HuH-7 (cell line): Measurements from ENCODE around the gene MAPK8IP3.
"Not testable (repeated sequence)": the region's sequence is repeated elsewhere in the genome, so short reads cannot be mapped to it uniquely, and the experiment has no call there.

Experiments used
- DNase-seq: peaks from one replicate; pipeline ENCODE4 v3.0.0; 2011; ENCODE audit warnings: low spot score

The MAPK8IP3 gene

GRCh38 chr16:1677942-1678499, 28.0 kb upstream of the MAPK8IP3 start, which contains the start of gene JPT2:
Gene JPT2 (plus strand): TSS chr16:1678279. CDS start chr16:1678313, 34 bp downstream.
- DNase-seq = peak; percentile 91

GRCh38 chr16:1678500-1679098, 27.4 kb upstream of the MAPK8IP3 start:
- DNase-seq = no peak

DNA sequence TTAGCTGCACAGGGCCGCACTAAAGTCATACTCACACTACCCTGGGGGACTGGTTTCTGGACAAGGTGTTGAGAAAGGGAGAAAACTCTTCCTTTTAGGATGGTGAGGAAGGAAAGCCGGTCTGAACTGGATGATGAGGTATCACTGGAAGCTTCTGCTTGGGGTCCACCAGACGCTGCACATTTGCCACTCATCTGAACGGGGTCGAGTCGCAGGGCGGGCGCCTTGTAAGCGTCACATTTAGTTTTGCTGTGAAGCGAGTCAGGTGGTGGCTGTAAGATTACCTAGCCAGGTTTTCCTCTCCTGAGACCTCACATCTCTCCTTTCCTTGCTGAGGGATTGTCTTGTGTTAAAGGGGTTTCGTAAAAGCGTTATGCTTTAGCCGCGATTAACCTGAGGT, 25.6 kb upstream of the MAPK8IP3 start:
- DNase-seq = no peak

- DNase-seq = no peak
Observed at GRCh38 chr16:1681032-1681431, 25.0 kb upstream of the MAPK8IP3 start.

GRCh38 chr16:1687427-1688316, 18.3 kb upstream of the MAPK8IP3 start:
- no peak for DNase-seq

DNA sequence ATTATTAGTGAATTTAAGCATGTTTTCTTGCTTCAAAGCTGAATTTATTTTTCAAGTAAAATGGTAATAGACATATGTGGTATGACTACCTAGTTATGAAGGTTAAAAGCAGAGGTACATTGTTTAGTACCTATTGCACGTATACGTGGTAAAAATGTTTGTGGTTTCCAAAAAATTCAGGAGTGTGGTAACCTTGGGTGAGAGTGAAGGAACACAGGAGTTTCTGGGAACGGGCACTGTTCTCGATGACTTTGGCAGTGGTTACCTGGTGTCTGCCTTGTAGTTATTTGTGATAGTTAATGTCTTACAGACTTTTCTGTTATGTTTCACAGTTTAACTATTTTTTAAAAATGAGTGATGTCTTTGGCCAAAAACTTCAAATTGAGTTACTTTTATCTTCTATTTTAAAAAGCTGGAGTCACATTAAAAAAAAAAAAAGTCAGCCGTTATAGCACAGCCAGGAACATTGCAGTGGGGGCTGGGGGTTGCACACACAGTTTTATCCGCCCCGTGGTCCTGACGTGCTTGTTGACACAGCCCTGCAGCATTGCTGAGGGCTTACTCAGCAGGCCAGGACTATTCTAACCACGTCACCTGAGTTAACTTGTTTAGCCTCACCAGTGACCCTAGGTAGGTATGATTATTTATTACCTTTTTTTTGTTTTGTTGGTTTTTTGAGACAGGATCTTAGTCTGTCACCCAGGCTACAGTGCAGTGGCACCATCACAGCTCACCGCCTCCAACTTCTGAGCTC, 17.0 kb upstream of the MAPK8IP3 start:
- DNase-seq = peak; percentile 57

DNA sequence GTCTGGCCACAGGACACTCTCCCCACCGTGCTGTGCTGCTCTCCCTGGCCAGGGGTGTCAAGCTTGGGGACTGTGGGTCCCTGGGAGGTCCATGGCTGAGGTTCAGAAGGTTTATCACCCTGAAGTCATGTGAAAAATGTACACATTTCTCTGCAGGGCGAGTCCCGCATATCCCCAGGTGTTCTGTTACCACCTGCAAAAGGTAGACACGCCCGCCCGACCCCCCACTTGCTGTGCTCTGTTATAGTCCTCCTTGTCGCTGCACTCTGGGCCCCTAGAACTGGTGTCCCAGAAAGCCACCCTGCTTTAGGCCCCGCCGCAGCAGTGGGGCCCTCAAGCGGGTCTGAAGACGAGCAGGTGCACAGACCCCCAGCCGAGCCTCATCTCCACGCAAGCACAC, 16.1 kb upstream of the MAPK8IP3 start:
- DNase-seq = no peak

GRCh38 chr16:1690810-1691209, 15.2 kb upstream of the MAPK8IP3 start:
- no peak for DNase-seq

- no peak for DNase-seq
Observed at GRCh38 chr16:1691276-1691675, 14.7 kb upstream of the MAPK8IP3 start.

DNA sequence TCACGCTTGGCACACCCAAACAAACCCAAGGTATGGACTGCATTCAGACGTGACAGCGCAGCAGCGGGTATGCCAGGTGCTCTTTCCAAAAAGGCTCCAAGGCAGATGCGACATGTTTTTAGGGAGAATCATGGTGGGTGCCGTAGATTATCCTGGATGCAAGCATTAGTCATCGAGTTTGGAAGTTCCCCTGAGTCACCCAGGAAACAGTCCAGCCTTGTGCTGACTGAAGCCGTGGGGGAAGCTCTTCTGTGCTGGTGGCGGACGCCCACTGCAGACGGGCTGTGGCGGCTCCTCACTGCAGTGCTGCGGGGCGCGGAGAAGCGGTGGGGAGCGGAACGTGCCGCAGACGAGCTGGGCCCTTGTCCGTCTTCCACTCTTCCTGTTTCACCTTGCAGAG, 14.0 kb upstream of the MAPK8IP3 start:
- no peak for DNase-seq

DNA sequence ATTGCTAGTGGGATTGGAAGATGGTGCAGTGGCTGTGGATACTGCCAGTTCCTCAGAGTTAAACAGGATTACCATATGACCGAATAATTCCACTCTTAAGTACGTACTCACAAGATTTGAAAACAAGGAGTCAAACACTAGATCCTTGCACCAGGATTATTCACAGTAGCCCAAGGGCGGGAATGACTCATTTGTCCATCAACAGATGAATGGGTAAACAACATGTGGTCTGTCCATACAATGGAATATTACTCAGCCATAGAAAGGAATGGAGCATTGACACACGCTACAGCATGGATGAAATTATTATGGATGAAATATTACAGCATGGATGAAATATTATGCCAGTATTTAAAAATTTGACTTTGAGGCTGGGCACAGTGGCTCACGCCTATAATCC, 9.1 kb upstream of the MAPK8IP3 start:
- no peak for DNase-seq

- DNase-seq = no peak
Observed at GRCh38 chr16:1698680-1699079, 7.3 kb upstream of the MAPK8IP3 start.

- DNase-seq = no peak
Observed at GRCh38 chr16:1700246-1700645, 5.7 kb upstream of the MAPK8IP3 start.

DNA sequence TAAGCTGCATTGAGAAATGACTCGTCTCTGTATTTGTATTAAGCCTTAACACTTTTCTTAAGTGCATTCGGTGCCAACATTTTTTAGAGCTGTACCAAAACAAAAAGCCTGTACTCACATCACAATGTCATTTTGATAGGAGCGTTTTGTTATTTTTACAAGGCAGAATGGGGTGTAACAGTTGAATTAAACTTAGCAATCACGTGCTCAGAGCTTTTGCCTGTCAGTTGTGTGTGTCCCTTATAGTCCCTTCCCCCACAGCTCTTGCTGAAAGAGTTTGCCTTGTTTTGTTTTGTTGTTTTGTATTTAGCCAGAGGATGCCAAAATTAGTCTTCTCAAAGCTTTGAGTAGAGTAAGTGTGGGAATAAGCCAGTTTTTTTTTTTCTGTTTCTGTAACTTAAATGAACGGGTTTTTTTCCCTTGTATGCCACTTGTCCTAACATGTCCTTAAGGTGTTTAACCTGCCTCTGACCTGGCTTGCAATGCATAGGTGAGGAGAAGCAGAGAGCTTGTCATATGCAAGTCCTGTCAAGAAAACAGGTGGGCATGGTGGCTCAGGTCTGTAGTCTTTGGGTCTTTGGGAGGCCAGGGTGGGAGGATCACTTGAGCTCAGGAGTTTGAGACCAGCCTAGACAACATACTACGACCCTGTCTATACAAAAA, 4.6 kb upstream of the MAPK8IP3 start:
- DNase-seq = no peak

DNA sequence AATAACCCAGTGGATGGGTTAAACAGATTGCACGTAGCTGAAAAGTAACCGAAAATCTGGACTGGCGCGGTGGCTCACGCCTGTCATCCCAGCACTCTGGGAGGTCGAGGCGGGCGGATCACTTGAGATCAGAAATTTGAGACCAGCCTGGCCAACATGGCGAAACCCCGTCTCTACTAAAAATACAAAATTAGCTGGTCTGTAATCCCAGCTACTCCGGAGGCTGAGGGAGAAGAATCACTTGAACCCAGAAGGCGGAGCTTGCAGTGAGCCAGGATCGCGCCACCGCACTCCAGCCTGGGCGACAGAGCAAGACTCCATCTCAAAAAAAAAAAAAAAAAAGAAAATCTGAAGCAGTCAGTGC, 689 bp upstream of the MAPK8IP3 start:
- DNase-seq = not testable (repeated sequence)

GRCh38 chr16:1706386-1707192, 594 bp downstream of the MAPK8IP3 start:
- peak; percentile 58 for DNase-seq

- DNase-seq = no peak
Observed at GRCh38 chr16:1707193-1707790, 1.3 kb downstream of the MAPK8IP3 start.

DNA sequence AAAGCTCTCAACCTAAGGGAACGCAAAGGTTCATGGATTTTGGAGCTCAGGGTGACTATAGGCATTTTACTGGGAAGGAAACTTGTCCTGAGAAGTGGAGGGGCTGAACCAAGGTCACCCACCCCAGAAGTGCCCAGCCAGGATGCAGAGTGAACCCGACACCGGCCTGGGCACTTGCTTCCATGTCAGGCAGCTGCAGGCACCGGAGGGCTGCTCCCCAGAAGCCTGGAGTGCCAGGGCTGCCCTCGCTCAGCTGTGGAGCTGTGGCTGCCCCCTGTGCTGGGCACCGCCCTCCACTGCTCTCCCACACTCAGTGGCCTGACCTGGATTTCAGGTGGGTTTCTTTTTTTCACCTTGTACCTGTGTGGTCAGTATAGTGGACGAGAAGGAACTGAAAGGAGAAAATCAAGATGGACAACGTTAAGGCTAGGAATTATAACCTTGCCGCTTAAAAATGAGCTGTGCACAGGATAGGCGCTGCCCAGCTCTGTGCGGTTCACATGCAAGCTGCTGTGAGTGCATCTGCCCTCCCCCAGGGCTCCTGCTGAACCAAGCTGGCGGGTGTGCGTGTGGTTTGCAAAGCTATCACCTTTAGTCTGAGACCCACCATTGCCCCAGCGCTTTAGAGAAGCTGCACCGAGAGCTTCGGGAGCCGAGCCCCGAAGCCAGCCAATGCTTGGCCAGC, 2.2 kb downstream of the MAPK8IP3 start:
- no peak for DNase-seq

DNA sequence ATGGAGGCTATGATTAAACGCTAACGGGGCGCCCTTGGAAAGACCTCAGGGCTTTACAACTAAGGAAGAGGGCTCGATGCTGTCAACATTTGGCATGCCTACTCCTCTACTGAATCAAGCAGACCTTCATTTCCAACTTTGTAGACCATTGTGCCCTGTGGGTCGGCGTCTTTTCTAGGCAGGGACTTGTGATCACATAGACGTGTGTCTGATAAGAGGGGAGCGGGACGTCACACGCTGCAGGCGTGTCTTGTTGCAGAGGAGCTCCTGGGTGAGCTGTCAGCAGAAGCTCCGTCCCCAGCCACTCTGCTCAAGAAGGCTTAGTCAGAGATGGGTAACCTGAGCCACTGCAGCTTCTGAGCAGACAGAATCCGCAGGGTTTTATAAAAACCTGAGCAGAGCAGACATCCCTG, 2.8 kb downstream of the MAPK8IP3 start:
- DNase-seq = no peak

DNA sequence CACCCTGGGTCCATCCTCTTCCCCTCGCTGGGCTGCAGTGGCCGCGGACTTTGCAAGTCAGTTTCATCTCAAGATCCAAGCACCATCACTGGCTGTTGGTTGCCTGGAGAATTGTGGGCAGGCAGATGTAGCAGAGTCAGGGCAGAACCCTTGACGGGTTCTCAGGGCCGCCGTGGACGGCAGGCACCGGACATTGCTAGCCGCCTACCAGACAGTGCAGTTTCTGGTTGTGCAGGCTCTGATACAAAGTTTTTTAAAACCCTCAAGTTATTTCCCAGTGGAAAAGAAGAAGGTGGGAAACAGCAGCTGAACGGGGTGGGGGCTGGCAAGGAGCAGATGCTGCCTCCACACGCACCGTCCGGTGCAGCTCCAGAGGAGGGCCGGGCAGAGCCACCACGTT, 3.4 kb downstream of the MAPK8IP3 start:
- DNase-seq = no peak
